ENCODE results near the gene SLC33A1.
"Not testable (repeated sequence)": the region's sequence is repeated elsewhere in the genome, so short reads cannot be mapped to it uniquely, and the experiment has no call there.

Gene SLC33A1

DNA sequence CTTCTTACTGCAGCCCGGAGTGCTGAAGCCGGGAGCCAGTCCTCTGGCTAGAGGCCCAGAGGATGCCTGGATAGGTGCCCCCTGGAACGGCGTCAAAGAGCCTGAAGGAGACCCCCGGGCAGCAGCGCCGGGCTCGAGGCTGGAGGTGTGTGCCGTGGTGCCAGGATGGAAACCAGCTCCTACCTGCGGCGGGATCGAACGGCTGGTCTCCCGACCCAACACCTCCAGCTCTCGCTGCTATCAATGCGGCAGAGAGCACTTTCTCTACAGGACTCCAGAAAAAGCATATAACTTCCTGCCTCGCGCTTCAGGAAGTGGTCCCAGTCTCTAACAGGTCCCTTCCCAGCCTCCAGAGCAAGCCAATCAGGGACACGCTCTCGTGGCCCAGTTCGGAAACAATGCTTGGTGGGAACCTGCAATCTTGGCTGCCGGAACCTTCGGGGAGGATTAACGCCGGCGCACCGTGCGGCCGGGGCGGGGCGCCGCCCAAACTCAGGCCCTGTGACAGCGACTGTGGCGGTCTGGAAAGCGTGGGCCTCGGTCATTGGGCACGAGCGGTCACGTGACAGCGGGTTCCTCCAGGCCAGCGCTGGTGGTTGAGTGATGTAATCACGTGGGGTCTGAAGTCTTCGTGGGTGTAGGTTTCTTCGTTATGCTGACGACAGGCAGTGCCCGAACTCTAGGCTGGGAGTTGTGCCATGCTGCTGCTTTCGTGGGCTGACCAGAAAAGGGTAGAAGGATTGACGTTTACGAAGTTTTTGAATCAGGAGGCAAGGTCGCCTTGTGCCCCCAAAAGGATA, at the start of gene SLC33A1:
Gene SLC33A1, minus strand, starts transcription at position 287 of the 800 bp plus-strand sequence. CDS start 430 bp downstream, outside the sequence.
- H3K4me3 ChIP-seq (ENCODE audit: low read depth, low read length) = peak within 1 kb of the TSS; percentile 94

DNA sequence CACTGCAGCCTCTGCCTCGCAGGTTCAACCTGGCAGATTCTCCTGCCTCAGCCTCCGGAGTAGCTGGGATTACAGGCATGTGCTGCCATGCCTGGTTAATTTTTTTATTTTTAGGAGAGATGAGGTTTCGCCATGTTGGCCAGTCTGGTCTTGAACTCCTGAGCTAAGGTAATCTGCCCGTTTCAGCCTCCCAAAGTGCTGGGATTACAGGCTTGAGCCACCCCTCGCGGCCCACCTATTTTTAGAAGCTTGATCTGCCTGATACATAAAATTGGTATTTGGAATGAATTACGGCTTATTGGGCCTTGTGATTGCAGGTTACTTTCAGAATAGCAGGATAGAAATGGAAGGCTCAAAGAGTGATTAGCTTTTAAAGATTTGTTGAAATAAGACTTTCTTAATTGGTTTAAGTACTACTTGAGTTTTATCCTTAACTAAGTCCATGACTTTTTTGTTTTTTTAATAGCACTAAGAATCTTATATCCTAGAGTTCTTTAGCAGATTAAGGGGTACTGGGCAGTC, 41.2 kb upstream of the SLC33A1 start:
- no peak overlapping the region for H3K4me3 ChIP-seq (ENCODE audit: low read depth, low read length)

- no peak overlapping the region for H3K4me3 ChIP-seq (ENCODE audit: low read depth, low read length)
These were observed 37.1 kb upstream of the SLC33A1 start for GRCh38 chr3:155891321-155891720.

- H3K4me3 ChIP-seq (ENCODE audit: low read depth, low read length) = no peak overlapping the region
These were observed 36.5 kb upstream of the SLC33A1 start for GRCh38 chr3:155890671-155891190.

DNA sequence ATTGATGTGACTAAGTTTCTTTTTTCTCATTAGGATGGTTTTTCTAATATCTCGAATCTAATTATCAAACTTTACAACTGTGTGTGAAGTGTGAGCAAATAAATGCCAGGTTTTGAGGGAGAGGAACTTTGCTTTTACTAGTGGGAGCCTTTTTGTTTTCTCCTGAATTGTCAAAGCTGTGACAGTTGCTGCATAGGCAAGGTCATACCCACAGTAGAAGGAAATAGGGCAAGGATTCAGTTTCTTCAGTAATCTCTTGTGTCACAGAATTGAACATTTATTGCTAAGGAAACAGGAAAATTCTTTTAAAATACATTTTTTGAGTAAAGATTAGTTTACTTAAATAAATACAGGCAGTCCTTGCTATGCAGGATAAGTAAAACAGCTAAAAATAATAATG, 35.7 kb upstream of the SLC33A1 start:
- no peak overlapping the region for H3K4me3 ChIP-seq (ENCODE audit: low read depth, low read length)

DNA sequence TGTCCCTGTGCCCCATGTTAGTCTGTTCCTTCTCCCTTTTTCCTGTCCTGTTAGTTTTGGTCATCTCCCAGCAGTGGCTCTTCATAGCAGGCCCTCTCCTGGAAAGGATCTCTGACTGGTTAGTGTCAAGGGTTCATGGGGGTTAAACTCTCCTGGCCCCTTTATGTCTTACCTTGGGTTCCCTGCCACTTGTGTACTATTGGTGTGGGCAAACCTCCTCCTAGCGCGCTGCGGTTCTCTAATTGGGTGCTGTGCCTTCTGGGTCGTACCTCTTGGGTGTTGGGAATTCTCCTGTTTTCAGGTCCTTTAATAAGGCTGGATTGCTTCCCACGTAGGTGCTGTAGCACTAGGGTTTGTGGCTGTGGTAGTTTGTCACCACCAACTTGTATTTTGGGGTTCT, 35.0 kb upstream of the SLC33A1 start:
- H3K4me3 ChIP-seq (ENCODE audit: low read depth, low read length) = no peak overlapping the region

GRCh38 chr3:155886915-155887314, 32.7 kb upstream of the SLC33A1 start:
- no peak overlapping the region for H3K4me3 ChIP-seq (ENCODE audit: low read depth, low read length)

DNA sequence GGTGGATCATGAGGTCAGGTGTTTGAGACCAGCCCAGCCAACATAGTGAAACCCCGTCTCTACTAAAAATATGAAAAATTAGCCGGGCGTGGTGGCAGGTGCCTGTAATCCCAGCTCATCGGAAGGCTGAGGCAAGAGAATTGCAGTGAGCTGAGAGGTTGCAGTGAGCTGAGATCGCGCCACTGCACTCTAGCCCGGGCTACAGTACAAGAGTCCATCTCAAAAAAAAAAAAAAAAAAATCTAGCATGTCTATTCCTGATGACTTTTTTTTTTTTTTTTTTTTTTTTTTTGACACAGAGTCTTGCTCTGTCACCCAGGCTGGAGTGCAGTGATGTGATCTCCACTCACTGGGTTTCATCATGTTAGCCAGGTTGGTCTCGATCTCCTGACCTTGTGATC, 32.1 kb upstream of the SLC33A1 start:
- not testable (repeated sequence) for H3K4me3 ChIP-seq (ENCODE audit: low read depth, low read length)

DNA sequence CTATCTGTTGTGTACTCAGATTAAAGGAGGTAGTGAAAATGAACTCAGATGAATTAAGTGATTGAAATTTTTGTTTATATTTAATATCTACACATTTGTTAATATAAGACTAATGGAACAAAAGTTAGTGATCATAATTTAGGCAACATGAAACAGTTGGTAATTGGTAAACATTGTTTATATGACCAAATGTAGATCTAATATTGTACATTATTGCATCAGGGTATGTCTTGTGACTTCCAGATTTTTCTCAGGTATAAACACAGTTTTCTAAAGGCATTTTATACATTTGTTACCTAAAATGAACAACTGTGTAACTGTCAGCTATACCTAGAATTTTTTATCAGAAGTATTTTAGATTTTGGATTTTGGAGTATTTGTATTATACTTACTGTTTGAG, 31.1 kb upstream of the SLC33A1 start:
- H3K4me3 ChIP-seq (ENCODE audit: low read depth, low read length) = no peak overlapping the region

DNA sequence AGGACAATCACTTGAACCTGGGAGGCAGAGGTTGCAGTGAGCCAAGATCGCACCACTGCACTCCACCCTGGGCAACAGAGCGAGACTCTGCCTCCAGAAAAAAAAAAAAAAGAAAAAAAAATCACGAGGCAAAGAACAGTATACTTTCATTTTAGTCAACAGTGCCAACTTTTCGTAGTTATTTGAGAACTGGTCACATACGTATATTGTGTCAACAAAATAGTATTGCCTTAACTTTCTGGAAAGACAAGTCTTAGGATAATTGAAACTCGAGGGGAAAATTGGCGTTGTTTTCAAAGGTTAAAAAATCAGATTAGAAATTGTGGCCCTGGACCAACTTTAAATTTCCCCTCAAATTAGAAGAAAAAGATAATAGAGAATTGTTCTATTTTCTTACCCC, 30.1 kb upstream of the SLC33A1 start:
- no peak overlapping the region for H3K4me3 ChIP-seq (ENCODE audit: low read depth, low read length)

GRCh38 chr3:155880286-155880685, 26.1 kb upstream of the SLC33A1 start:
- no peak overlapping the region for H3K4me3 ChIP-seq (ENCODE audit: low read depth, low read length)

DNA sequence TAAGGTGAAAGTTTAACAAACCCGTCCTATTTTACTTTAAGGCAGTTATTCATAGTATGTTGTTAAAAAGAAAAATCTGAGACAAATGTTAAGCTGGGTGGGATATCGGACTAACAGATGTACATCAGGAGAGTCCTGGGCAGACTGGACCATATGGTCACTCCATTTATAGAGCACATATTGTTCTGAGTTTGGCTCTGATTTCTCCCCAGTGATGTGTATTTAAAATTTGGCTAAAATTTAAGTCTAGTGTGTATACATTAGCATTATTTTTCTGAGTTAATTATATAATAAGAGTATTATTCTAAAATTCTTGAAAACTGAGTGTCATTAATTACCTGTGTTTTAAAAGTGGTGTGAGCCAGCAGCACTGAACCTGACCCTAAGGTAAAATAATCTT, 22.3 kb upstream of the SLC33A1 start:
- H3K4me3 ChIP-seq (ENCODE audit: low read depth, low read length) = no peak overlapping the region

- no peak overlapping the region for H3K4me3 ChIP-seq (ENCODE audit: low read depth, low read length)
These were observed 21.8 kb upstream of the SLC33A1 start for GRCh38 chr3:155876037-155876436.

DNA sequence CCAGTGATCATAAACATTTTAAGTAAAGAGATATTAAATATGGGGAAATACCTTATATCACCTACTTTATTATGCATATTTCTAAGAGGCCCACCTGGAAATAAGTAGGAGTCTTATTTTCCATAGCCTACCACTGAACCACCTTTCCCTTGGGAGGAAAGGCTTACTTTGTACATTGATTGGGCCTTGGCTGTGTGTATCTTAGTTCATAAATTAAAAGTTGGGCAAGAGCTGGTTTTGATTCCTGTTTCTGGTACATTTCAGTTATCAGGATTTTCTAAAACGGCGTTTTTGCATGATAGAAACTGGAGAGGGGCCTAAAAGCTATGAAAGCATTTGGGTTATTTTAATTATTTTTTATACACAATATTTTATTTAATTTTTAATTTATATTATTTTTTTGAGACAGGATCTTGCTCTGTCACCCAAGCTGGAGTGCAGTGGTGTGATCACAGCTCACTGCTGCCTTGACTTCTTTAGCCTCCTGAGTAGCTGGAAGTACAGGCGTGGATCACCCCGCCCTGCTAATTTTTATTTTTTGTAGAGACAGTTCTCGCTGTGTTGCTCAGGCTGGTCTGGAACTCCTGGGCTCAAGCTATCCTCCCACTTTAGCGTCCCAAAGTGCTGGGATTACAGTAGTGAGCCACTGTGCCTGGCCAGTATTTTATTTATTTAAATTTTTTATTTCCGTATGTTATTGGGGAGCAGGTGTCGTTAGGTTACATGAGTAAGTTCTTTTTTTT, 18.8 kb upstream of the SLC33A1 start:
- H3K4me3 ChIP-seq (ENCODE audit: low read depth, low read length) = no peak overlapping the region

- peak overlapping the region; percentile 73 for H3K4me3 ChIP-seq (ENCODE audit: low read depth, low read length)
These were observed 17.5 kb upstream of the SLC33A1 start for GRCh38 chr3:155871746-155872158.

GRCh38 chr3:155870945-155871745, 16.9 kb upstream of the SLC33A1 start:
- H3K4me3 ChIP-seq (ENCODE audit: low read depth, low read length) = peak overlapping the region; percentile 73

DNA sequence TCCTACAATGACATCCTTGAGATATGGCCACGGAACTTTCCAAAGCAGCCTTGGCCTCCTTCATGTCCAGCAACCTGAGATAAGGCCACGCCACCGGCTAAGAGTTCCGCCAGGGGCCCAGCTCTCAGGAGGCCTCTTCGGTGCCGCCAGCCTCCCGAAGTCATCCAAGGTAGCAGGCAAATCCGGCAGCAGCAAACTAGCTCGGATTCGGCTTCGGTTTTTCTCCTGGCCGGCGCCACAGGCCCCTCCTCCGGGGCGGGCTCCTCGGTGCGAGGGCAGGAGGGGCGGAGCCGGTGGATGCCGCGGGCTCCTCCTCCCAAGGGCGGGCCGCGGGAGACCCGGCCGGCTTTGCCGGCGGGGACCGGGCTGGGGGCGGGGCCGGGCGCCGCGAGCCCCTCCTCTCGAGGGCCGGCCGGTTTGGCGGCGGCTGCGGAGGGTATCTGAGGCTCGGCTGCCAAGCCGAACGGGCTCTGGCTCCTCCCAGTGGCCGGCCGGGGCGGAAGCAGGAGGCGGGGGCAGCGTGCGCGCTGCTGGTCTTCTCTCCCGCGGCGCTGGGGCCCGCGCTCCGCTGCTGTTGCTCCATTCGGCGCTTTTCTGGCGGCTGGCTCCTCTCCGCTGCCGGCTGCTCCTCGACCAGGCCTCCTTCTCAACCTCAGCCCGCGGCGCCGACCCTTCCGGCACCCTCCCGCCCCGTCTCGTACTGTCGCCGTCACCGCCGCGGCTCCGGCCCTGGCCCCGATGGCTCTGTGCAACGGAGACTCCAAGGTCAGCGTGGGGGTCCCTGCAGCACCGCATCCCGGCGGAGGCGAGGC, 16.1 kb upstream of the SLC33A1 start, which contains the start of gene GMPS:
Gene GMPS, plus strand, starts transcription at position 518 of the 812 bp plus-strand sequence. Its CDS starts 221 bp downstream, at position 739.
- H3K4me3 ChIP-seq (ENCODE audit: low read depth, low read length) = peak within 1 kb of the TSS; percentile 73

- peak overlapping the region; percentile 33 for H3K4me3 ChIP-seq (ENCODE audit: low read depth, low read length)
These were observed 15.5 kb upstream of the SLC33A1 start for GRCh38 chr3:155869691-155870090.

- H3K4me3 ChIP-seq (ENCODE audit: low read depth, low read length) = no peak overlapping the region
These were observed 9.0 kb upstream of the SLC33A1 start for GRCh38 chr3:155863072-155863784.

Data from iPS-11a (cell line).